A549 treated with GW870086 at 1 μM for 4 hours (cell line): ENCODE data around the gene FAAH2. TPM values are rescaled to one million over a fixed set of nuclear protein-coding genes. Genes with fewer than 3 reads are reported as not detected.

Experiments used
- total RNA-seq: library from RNA; stranded (reverse); fragments of 200-300 nt; extraction: Qiagen RNA extraction; gene quantifications from 5 replicates; pipeline ENCODE4 v1.2.3, GENCODE V29; 2022; ENCODE audit warnings: low read depth

Gene FAAH2
- total RNA-seq: 0.07 to 0.12 TPM (median 0.10 TPM) in 3 of 5 replicates, not detected in the others

DNA sequence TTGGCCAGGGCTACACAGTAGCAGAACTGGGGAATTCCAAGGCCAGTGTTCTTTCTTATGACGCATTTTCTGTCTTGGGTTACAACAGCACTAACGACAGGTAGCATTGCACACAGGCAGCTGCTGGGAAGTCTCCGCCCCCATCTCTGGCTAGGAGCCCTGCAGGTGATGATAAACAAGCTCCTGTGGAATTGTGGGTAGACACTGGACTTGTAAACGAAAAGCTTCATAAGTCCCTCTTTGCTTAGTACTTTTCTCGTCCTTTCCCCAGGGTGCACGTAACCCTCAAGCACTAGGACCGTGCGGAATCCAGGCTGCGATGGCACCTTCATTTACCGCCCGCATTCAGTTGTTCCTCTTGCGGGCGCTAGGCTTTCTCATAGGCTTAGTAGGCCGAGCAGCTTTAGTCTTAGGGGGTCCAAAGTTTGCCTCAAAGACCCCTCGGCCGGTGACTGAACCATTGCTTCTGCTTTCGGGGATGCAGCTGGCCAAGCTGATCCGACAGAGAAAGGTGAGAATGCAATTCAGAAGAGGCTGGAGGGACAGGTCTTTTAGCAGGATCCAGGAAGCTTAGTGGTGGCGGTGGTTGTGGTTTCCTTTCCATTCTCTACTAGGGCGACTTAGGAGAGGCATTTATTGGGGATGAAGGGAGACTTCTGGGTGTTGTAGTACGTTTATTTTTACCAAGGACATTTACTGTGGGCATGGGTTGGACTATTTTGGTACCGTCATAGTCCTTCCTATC, at the start of gene FAAH2:
Gene FAAH2, plus strand, starts transcription at position 200 of the 745 bp plus-strand sequence. Its CDS starts 120 bp downstream, at position 320.

Other genes starting within 250 kb of the FAAH2 start
- 9.2 to 11.5 TPM (median 9.5 TPM) in 5 replicates for gene SPIN2B, start 165.2 kb upstream of the FAAH2 start, total RNA-seq
- 0.11 to 0.22 TPM (median 0.13 TPM) in 4 of 5 replicates, not detected in the other for gene SPIN2A, start 149.3 kb upstream of the FAAH2 start, total RNA-seq